Activated CD4-positive, alpha-beta memory T cell treated with anti-CD3 and anti-CD28 coated beads for 36 hours (primary cell): ENCODE data around the gene KRT4. TPM values are rescaled to one million over a fixed set of nuclear protein-coding genes. Genes with fewer than 3 reads are reported as not detected.

Source experiments
- CTCF ChIA-PET: fragments of 350-600 bp; sonication (Branson Sonifier 250); formaldehyde crosslinking; loops from one replicate; lab custom pipeline; 2021; ENCODE audit warnings: antibody characterized with exemption, inconsistent platforms; lab: Charles Lee
- POLR2A ChIA-PET: fragments of 350-600 bp; sonication (Branson Sonifier 250); formaldehyde crosslinking; loops from one replicate; lab custom pipeline; 2021; ENCODE audit warnings: antibody characterized with exemption; lab: Charles Lee
- DNase-seq: peaks from one replicate; pipeline ENCODE4 v3.0.0-alpha.2; 2020
- H3K27ac Mint-ChIP-seq: one replicate; pipeline ENCODE4 v1.8.0; 2021; ENCODE audit warnings: mixed read lengths
- H3K27me3 Mint-ChIP-seq: one replicate; pipeline ENCODE4 v1.8.0; 2021; ENCODE audit warnings: mixed read lengths
- H3K36me3 Mint-ChIP-seq: one replicate; pipeline ENCODE4 v1.8.0; 2021; ENCODE audit warnings: mixed read lengths
- H3K4me1 Mint-ChIP-seq: one replicate; pipeline ENCODE4 v1.8.0; 2021; ENCODE audit warnings: low read depth, mixed read lengths
- H3K4me3 Mint-ChIP-seq: one replicate; pipeline ENCODE4 v1.8.0; 2021; ENCODE audit warnings: mild to moderate bottlenecking, mixed read lengths
- H3K9me3 Mint-ChIP-seq: one replicate; pipeline ENCODE4 v1.8.0; 2021; ENCODE audit warnings: mixed read lengths
- intact Hi-C: fragments of 100-400 bp; cut with micrococcal nuclease; formaldehyde crosslinking; loops from one replicate; pipeline ENCODE4 v1.15.1; 2023
- total RNA-seq, 2 experiments: library from RNA; stranded (reverse); gene quantifications; one replicate each; pipeline ENCODE4 v1.2.3, GENCODE V29; 2021

Gene KRT4
- total RNA-seq, 2 experiments from 2014 or later, result not detected

GRCh38 chr12:52778833-52779232 is 35.1 kb downstream of the KRT4 start:
- intact Hi-C loops, result no loop called here
- Mint-ChIP-seq H3K9me3 (no peaks in the 10 kb centered on the region), H3K36me3 (no peaks in the 10 kb centered on the region), H3K4me1 (no peaks in the 10 kb centered on the region), H3K27me3 (peaks cover 14% of the 10 kb centered on the region), H3K27ac (no peak overlapping the region), H3K4me3 (no peak overlapping the region)
- POLR2A ChIA-PET, result no interaction called here
- CTCF ChIA-PET, result no interaction called here
- no peak for DNase-seq

- POLR2A ChIA-PET, result no interaction called here
- intact Hi-C loops, result no loop called here
- H3K4me1 Mint-ChIP-seq, result no peaks in the 10 kb centered on the region
- no peak overlapping the region for H3K4me3 Mint-ChIP-seq
- no peaks in the 10 kb centered on the region for H3K9me3 Mint-ChIP-seq
- no peaks in the 10 kb centered on the region for H3K36me3 Mint-ChIP-seq
- H3K27ac Mint-ChIP-seq, result no peak overlapping the region
- CTCF ChIA-PET, result no interaction called here
- DNase-seq, result no peak
- H3K27me3 Mint-ChIP-seq, result peaks cover 6% of the 10 kb centered on the region
These were observed 36.4 kb downstream of the KRT4 start for GRCh38 chr12:52777566-52777965.

DNA sequence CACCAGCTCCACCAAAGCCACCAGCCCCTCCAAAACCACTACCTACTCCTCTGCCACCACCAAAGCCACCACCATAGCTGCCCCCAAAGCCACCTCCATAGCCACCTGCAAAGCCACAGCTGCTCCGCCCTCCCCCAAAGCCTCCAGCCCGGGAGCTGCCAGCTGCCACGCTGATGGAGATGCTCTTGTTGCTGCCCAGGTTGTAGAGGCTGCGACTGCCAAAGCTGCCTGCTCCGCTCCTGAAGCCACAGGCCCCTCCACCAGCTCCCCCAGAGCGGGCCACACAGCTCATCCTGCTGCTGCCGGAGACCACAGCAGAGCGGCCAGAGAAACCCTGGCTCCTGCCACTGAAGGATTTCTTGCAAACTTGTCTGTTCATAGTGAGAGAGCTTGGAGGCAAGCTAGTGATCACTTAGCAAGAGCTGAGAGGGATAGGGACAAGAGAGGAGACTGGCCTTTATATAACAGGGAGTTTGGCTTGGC is 37.0 kb downstream of the KRT4 start, which contains the start of gene KRT76:
TSS of gene KRT76 (minus strand) at position 433 of the 483 bp plus-strand sequence. CDS start at position 379, 54 bp downstream.
- Mint-ChIP-seq H3K9me3 (no peaks in the 10 kb centered on the region), H3K36me3 (no peaks in the 10 kb centered on the region), H3K4me1 (no peaks in the 10 kb centered on the region), H3K4me3 (no peak within 1 kb of the TSS), H3K27me3 (peaks cover 5% of the 10 kb centered on the region), H3K27ac (no peak within 1 kb of the TSS)
- CTCF ChIA-PET, result interaction anchor here (1.4 kb wide), 1 partner anchor 103 kb away, joined by 4 read pairs; no protein-coding TSS in a partner anchor
- no peak for DNase-seq
- intact Hi-C loops, result no loop called here
- POLR2A ChIA-PET, result no interaction called here

GRCh38 chr12:52776435-52776834 is 37.5 kb downstream of the KRT4 start:
- ChIA-PET POLR2A (no interaction called here), CTCF (interaction anchor here (1.4 kb wide), 1 partner anchor 103 kb away, joined by 4 read pairs; no protein-coding TSS in a partner anchor)
- H3K27ac Mint-ChIP-seq, result no peak overlapping the region
- no peaks in the 10 kb centered on the region for H3K36me3 Mint-ChIP-seq
- no peaks in the 10 kb centered on the region for H3K4me1 Mint-ChIP-seq
- intact Hi-C loops, result no loop called here
- H3K4me3 Mint-ChIP-seq, result no peak overlapping the region
- no peaks in the 10 kb centered on the region for H3K9me3 Mint-ChIP-seq
- DNase-seq, result no peak
- peaks cover 5% of the 10 kb centered on the region for H3K27me3 Mint-ChIP-seq

- Mint-ChIP-seq H3K4me1 (no peaks in the 10 kb centered on the region), H3K27ac (no peak overlapping the region), H3K36me3 (no peaks in the 10 kb centered on the region), H3K9me3 (no peaks in the 10 kb centered on the region), H3K4me3 (no peak overlapping the region), H3K27me3 (peaks cover 5% of the 10 kb centered on the region)
- CTCF ChIA-PET, result no interaction called here
- no peak for DNase-seq
- POLR2A ChIA-PET, result no interaction called here
- intact Hi-C loops, result no loop called here
These were observed 39.2 kb downstream of the KRT4 start for GRCh38 chr12:52774629-52775250.

GRCh38 chr12:52772772-52773171 is 41.1 kb downstream of the KRT4 start:
- no peaks in the 10 kb centered on the region for H3K9me3 Mint-ChIP-seq
- peaks cover 5% of the 10 kb centered on the region for H3K27me3 Mint-ChIP-seq
- POLR2A ChIA-PET, result no interaction called here
- no peak overlapping the region for H3K27ac Mint-ChIP-seq
- CTCF ChIA-PET, result no interaction called here
- H3K36me3 Mint-ChIP-seq, result no peaks in the 10 kb centered on the region
- no peak overlapping the region for H3K4me3 Mint-ChIP-seq
- intact Hi-C loops, result no loop called here
- DNase-seq, result no peak
- no peaks in the 10 kb centered on the region for H3K4me1 Mint-ChIP-seq

- H3K4me1 Mint-ChIP-seq, result no peaks in the 10 kb centered on the region
- H3K27me3 Mint-ChIP-seq, result peaks cover 5% of the 10 kb centered on the region
- no peaks in the 10 kb centered on the region for H3K9me3 Mint-ChIP-seq
- ChIA-PET CTCF (interaction anchor here (0.9 kb wide), 1 partner anchor 10 kb away, joined by 3 read pairs; no protein-coding TSS in a partner anchor), POLR2A (no interaction called here)
- H3K27ac Mint-ChIP-seq, result no peak overlapping the region
- DNase-seq, result no peak
- no peaks in the 10 kb centered on the region for H3K36me3 Mint-ChIP-seq
- no peak overlapping the region for H3K4me3 Mint-ChIP-seq
- intact Hi-C loops, result no loop called here
These were observed 41.7 kb downstream of the KRT4 start for GRCh38 chr12:52772188-52772587.

DNA sequence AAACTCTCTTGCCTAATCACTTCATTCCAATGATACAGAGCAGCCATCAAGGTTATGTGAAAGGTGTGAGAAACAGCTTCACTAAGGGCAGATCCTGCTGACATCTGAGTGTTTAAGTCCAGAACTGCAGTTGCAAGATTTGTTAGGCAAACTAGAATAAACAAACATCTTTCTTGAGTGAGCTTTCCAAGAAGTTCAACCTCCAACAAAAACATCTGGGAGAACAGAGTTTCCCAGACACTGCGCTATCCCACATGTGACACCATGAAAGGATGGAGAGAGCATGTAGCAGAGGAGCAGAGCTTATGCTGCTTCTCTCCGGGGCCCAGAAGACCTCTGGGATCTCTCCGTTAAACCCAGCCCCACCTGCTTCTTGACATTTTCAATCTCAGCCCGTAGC is 42.4 kb downstream of the KRT4 start:
- ChIA-PET CTCF (interaction anchor here (0.9 kb wide), 1 partner anchor 11 kb away, joined by 3 read pairs; no protein-coding TSS in a partner anchor), POLR2A (interaction anchor here (0.9 kb wide), 1 partner anchor 37 kb away, joined by 3 read pairs; no protein-coding TSS in a partner anchor)
- H3K4me3 Mint-ChIP-seq, result no peak overlapping the region
- H3K36me3 Mint-ChIP-seq, result no peaks in the 10 kb centered on the region
- H3K27ac Mint-ChIP-seq, result no peak overlapping the region
- intact Hi-C loops, result no loop called here
- H3K9me3 Mint-ChIP-seq, result no peaks in the 10 kb centered on the region
- peaks cover 4% of the 10 kb centered on the region for H3K27me3 Mint-ChIP-seq
- H3K4me1 Mint-ChIP-seq, result no peaks in the 10 kb centered on the region
- DNase-seq, result no peak

GRCh38 chr12:52771088-52771487 is 42.8 kb downstream of the KRT4 start:
- no peaks in the 10 kb centered on the region for H3K4me1 Mint-ChIP-seq
- ChIA-PET POLR2A (interaction anchor here (0.9 kb wide), 1 partner anchor 37 kb away, joined by 3 read pairs; no protein-coding TSS in a partner anchor), CTCF (no interaction called here)
- peaks cover 4% of the 10 kb centered on the region for H3K27me3 Mint-ChIP-seq
- H3K9me3 Mint-ChIP-seq, result no peaks in the 10 kb centered on the region
- H3K27ac Mint-ChIP-seq, result no peak overlapping the region
- DNase-seq, result no peak
- H3K36me3 Mint-ChIP-seq, result no peaks in the 10 kb centered on the region
- intact Hi-C loops, result no loop called here
- no peak overlapping the region for H3K4me3 Mint-ChIP-seq

- POLR2A ChIA-PET, result no interaction called here
- no peaks in the 10 kb centered on the region for H3K36me3 Mint-ChIP-seq
- peaks cover 4% of the 10 kb centered on the region for H3K27me3 Mint-ChIP-seq
- no peaks in the 10 kb centered on the region for H3K9me3 Mint-ChIP-seq
- no peak overlapping the region for H3K4me3 Mint-ChIP-seq
- no peaks in the 10 kb centered on the region for H3K4me1 Mint-ChIP-seq
- CTCF ChIA-PET, result no interaction called here
- H3K27ac Mint-ChIP-seq, result no peak overlapping the region
- intact Hi-C loops, result no loop called here
- no peak for DNase-seq
These were observed 44.0 kb downstream of the KRT4 start for GRCh38 chr12:52769946-52770345.

GRCh38 chr12:52769354-52769753 is 44.6 kb downstream of the KRT4 start:
- peaks cover 4% of the 10 kb centered on the region for H3K27me3 Mint-ChIP-seq
- H3K36me3 Mint-ChIP-seq, result no peaks in the 10 kb centered on the region
- intact Hi-C loops, result no loop called here
- ChIA-PET CTCF (no interaction called here), POLR2A (no interaction called here)
- H3K9me3 Mint-ChIP-seq, result no peaks in the 10 kb centered on the region
- H3K4me3 Mint-ChIP-seq, result no peak overlapping the region
- H3K27ac Mint-ChIP-seq, result no peak overlapping the region
- no peaks in the 10 kb centered on the region for H3K4me1 Mint-ChIP-seq
- DNase-seq, result no peak

GRCh38 chr12:52768479-52769200 is 45.3 kb downstream of the KRT4 start:
- Mint-ChIP-seq H3K27ac (no peak overlapping the region), H3K36me3 (no peaks in the 10 kb centered on the region), H3K4me1 (no peaks in the 10 kb centered on the region), H3K4me3 (no peak overlapping the region), H3K9me3 (no peaks in the 10 kb centered on the region), H3K27me3 (peaks cover 5% of the 10 kb centered on the region)
- ChIA-PET CTCF (no interaction called here), POLR2A (no interaction called here)
- DNase-seq, result no peak
- intact Hi-C loops, result no loop called here
